PFSK-1 (cell line): ENCODE data around the gene TUBB6.

Source experiments
- REST ChIP-seq, 2 experiments: IDR thresholded peaks; 2 replicates each; pipeline versions ENCODE4 v1.6.1 to v1.8.0; 2011 to 2012; ENCODE audit warnings: low read depth in 2 of 2, low read length in 2 of 2, control low read depth in 1 of 2, inconsistent platforms in 1 of 2, mild to moderate bottlenecking in 1 of 2, moderate library complexity in 1 of 2; ENCODE audit not compliant: insufficient read depth in 1 of 2
- SIN3A ChIP-seq: IDR thresholded peaks from 2 replicates; pipeline ENCODE4 v1.6.1; 2012; ENCODE audit warnings: mild to moderate bottlenecking, low read length, moderate library complexity, borderline replicate concordance; ENCODE audit not compliant: insufficient read depth
- TAF1 ChIP-seq: IDR thresholded peaks from 2 replicates; pipeline ENCODE4 v1.6.1; 2012; ENCODE audit warnings: low read length, control low read depth, borderline replicate concordance; ENCODE audit not compliant: insufficient read depth

DNA sequence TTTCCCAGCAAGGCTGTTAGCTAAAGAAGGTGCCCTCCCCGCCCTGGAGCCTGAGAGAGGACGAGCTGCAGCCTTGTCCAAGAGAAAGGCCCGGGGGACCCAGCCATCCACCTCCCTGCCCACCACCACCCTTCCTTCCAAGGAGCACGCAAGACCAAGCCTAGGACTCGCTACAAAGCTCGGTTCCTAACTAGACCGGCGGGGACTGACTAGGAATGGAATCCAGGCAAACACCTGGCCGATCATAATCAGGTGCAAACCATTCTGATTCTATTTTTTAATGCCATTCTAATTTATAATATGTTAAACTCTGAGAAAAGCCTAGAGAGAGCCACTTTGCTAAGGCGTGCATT, 19.7 kb upstream of the TUBB6 start:
- TF ChIP-seq REST (IDR thresholded peaks at IDR 0.05; ENCODE audit: insufficient read depth in 1 of 2, low read depth in 2 of 2, low read length in 2 of 2) (no peak), TAF1 (no peak), SIN3A (no peak)
